Muscle of leg (tissue), 11 donors: ENCODE results near the gene TMEM185B. TPM values are rescaled to one million over a fixed set of nuclear protein-coding genes. Genes with fewer than 3 reads are reported as not detected.
A peak's percentile ranks its signal among the peaks of the same experiment; 100 is the strongest.
"Not testable (repeated sequence)": the region's sequence is repeated elsewhere in the genome, so short reads cannot be mapped to it uniquely, and the experiment has no call there.

ENCODE experiments used
- DNase-seq: peaks from one replicate; pipeline ENCODE4 v3.0.0; 2013
- H3K27ac ChIP-seq: one replicate; pipeline ENCODE4 v1.5.1; 2013; ENCODE audit warnings: mild to moderate bottlenecking, low read length, control low read depth
- H3K27me3 ChIP-seq: one replicate; pipeline ENCODE4 v1.6.1; 2013; ENCODE audit warnings: low read length; ENCODE audit not compliant: control insufficient read depth, insufficient read depth
- H3K36me3 ChIP-seq: one replicate; pipeline ENCODE4 v1.6.1; 2013; ENCODE audit warnings: low read length; ENCODE audit not compliant: control insufficient read depth, insufficient read depth
- H3K4me1 ChIP-seq: one replicate; pipeline ENCODE4 v1.6.1; 2013; ENCODE audit warnings: low read length; ENCODE audit not compliant: control insufficient read depth, insufficient read depth
- H3K4me3 ChIP-seq: one replicate; pipeline ENCODE4 v1.5.1; 2013; ENCODE audit warnings: low read length, control low read depth
- H3K9me3 ChIP-seq: replicated peaks from 2 replicates; pipeline ENCODE4 v1.6.1; 2013; ENCODE audit warnings: low read depth, low read length; ENCODE audit not compliant: control insufficient read depth
- WGBS: methylation state at CpG from one replicate; pipeline ENCODE4 v1.1.5; 2013; ENCODE audit warnings: missing lambda C conversion rate; ENCODE audit not compliant: insufficient coverage; 5-methylcytosine and 5-hydroxymethylcytosine counted together
- polyA plus RNA-seq, 8 donors: library from polyadenylated mRNA; unstranded; fragments of 120-200 nt; gene quantifications; one replicate each; pipeline versions ENCODE4 v1.2.1 to v1.2.3, GENCODE V29; 2013; ENCODE audit warnings: inconsistent platforms in 1 of 8, low replicate concordance in 1 of 8; ENCODE audit not compliant: insufficient read length in 8 of 8, insufficient read depth in 1 of 8
- total RNA-seq: library from RNA; stranded (reverse); fragments of 120-200 nt; gene quantifications from one replicate; pipeline ENCODE4 v1.2.4, GENCODE V29; 2013

The TMEM185B gene
- total and polyA plus RNA-seq, 9 donors, result 8.9 to 17.3 (median 14.9) TPM

DNA sequence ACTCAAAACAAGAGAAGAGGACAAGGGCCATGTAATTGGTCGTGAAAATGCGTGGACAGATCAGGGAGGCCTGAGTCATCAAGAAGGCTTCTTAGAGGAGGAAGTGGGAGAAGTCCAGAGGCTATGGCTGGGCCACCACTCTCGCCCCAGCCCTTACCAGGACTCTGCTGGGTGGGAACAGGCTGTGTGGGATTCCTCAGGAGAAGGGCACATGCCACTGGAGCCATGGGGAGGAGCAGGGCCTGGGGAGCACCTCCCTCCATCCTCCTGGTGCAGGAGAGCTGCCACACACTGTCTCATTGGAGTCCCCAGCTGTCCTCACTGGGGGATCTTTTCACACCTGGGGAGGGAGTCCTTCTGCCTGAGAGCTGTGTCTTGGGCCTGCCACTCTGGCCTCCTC is 20.0 kb upstream of the TMEM185B start:
- no peaks in the 10 kb centered on the region for H3K36me3 ChIP-seq
- no peak for DNase-seq
- WGBS, result 100% methylated on average over 1 of the region's 3 CpGs
- H3K9me3 ChIP-seq, result no peaks in the 10 kb centered on the region
- peaks cover 5% of the 10 kb centered on the region for H3K27me3 ChIP-seq
- no peak overlapping the region for H3K4me3 ChIP-seq
- peaks cover 30% of the 10 kb centered on the region for H3K4me1 ChIP-seq
- H3K27ac ChIP-seq, result no peak overlapping the region

- no peaks in the 10 kb centered on the region for H3K9me3 ChIP-seq
- peak; percentile 46 for DNase-seq
- H3K4me1 ChIP-seq, result peaks cover 30% of the 10 kb centered on the region
- H3K27me3 ChIP-seq, result no peaks in the 10 kb centered on the region
- no peaks in the 10 kb centered on the region for H3K36me3 ChIP-seq
- H3K4me3 ChIP-seq, result no peak overlapping the region
- 70% methylated on average over 3 of the region's 6 CpGs for WGBS
- H3K27ac ChIP-seq, result no peak overlapping the region
Measured at GRCh38 chr2:120241684-120242083, 18.5 kb upstream of the TMEM185B start.

DNA sequence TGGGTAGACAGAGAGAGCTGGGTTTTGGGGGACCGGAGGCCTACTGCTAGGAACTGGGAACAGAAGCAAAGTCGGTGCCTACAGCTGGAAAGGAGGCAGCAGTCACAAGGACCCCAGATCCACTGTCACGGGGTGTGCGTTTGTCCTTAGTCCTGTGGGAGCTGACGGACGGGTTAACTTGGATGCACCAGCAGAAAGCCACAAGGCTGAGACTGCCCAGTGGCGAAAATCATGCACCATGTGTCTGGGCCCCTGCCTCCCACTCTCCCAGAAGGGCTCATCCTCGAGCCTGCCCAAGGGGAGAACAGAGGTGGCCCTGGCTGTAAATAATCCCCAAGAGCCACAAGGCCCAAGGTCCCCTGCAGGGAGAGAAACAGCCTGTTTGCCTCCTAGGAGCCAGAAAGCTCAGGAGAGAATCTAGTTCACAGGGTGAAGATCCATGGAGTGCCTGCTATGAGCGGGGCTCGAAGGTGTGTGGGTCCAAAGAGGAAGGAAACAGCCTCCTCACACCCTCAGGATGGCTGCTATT is 17.8 kb upstream of the TMEM185B start:
- Histone ChIP-seq H3K4me1 (peaks cover 32% of the 10 kb centered on the region), H3K27me3 (no peaks in the 10 kb centered on the region), H3K4me3 (no peak overlapping the region), H3K36me3 (no peaks in the 10 kb centered on the region), H3K27ac (no peak overlapping the region), H3K9me3 (no peaks in the 10 kb centered on the region)
- 86% methylated on average over 8 of the region's 10 CpGs for WGBS
- DNase-seq, result no peak

DNA sequence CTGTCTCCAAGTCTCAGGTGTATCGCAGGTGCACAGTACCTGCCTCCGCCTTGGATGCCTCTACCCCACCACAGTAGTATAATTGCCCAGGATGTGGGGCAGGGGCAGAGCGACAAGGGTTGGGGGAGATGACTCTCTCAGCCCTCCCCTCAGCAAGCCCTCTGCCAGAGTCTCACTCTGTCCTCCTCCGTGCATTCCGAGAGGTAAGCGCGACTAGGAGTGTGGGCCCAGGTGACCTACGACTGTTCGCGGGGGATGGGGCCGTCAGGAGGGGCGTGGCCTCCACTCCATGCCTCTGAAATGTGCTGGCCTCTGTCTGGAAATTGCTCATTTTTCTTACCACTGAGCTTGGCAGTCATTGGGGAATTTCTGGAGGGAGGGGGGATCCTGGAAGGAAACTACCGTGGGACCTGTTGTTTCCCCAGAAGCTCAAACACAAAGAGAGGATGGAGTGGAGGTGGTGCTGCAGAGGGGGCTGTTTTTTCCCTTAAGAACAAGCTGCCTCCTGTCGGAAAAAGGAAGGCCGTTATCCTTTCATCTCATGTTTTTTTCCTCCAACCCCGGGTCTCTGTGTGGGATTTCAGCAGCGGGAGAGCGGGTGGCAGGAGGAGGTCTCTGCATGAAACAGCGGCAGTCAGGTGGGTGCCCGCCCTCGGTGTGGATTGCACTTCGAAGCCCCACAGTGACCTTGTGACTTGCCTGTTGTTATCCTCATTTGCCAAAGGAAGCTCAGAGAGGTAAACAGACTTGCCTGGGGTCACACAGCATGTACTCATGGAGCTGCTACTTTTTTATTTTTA is 16.5 kb upstream of the TMEM185B start:
- H3K4me3 ChIP-seq, result no peak overlapping the region

GRCh38 chr2:120238728-120239487 is 15.7 kb upstream of the TMEM185B start:
- H3K27me3 ChIP-seq, result no peaks in the 10 kb centered on the region
- H3K9me3 ChIP-seq, result no peaks in the 10 kb centered on the region
- WGBS, result 80% methylated on average over 16 of the region's 22 CpGs
- H3K36me3 ChIP-seq, result no peaks in the 10 kb centered on the region
- H3K4me3 ChIP-seq, result no peak overlapping the region
- H3K27ac ChIP-seq, result peak overlapping the region; percentile 57
- H3K4me1 ChIP-seq, result peaks cover 19% of the 10 kb centered on the region
- DNase-seq, result no peak

More for the DNA sequence above, 16.5 kb upstream of the TMEM185B start:
- H3K27ac ChIP-seq, result peak overlapping the region; percentile 57
- H3K4me1 ChIP-seq, result peaks cover 19% of the 10 kb centered on the region
- 31% methylated on average over 16 of the region's 22 CpGs for WGBS
- H3K27me3 ChIP-seq, result no peaks in the 10 kb centered on the region
- DNase-seq, result peak; percentile 89
- H3K36me3 ChIP-seq, result no peaks in the 10 kb centered on the region
- no peaks in the 10 kb centered on the region for H3K9me3 ChIP-seq

- DNase-seq, result no peak
- peaks cover 23% of the 10 kb centered on the region for H3K4me1 ChIP-seq
- no peaks in the 10 kb centered on the region for H3K9me3 ChIP-seq
- no peak overlapping the region for H3K4me3 ChIP-seq
- no peaks in the 10 kb centered on the region for H3K36me3 ChIP-seq
- H3K27ac ChIP-seq, result no peak overlapping the region
- no peaks in the 10 kb centered on the region for H3K27me3 ChIP-seq
- WGBS, result 83% methylated on average over 8 of the region's 10 CpGs
Measured at GRCh38 chr2:120237491-120237902, 14.3 kb upstream of the TMEM185B start.

DNA sequence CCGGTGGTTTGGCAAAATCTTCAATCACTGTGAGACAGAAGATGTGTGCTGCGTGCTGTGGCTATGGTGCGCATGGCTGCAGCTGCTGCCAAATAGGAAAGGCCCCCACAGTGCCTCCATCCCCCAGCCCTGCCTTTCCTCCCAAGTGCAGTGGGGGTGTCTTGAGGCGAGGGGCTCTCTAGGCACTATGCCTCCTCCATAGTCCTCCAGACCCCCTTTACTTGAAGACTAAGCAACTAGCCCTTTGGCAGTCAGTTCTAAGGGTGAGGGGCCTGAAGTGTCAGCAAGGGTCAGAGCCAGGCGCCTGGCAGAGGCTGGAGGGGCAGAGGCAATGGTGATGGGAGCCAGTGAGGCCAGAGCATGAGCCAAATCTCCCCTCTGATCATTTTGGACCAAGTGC is 13.6 kb upstream of the TMEM185B start:
- DNase-seq, result no peak
- no peaks in the 10 kb centered on the region for H3K36me3 ChIP-seq
- 31% methylated on average over 2 of the region's 5 CpGs for WGBS
- H3K9me3 ChIP-seq, result no peaks in the 10 kb centered on the region
- no peaks in the 10 kb centered on the region for H3K27me3 ChIP-seq
- H3K27ac ChIP-seq, result no peak overlapping the region
- H3K4me1 ChIP-seq, result peaks cover 29% of the 10 kb centered on the region
- H3K4me3 ChIP-seq, result no peak overlapping the region

DNA sequence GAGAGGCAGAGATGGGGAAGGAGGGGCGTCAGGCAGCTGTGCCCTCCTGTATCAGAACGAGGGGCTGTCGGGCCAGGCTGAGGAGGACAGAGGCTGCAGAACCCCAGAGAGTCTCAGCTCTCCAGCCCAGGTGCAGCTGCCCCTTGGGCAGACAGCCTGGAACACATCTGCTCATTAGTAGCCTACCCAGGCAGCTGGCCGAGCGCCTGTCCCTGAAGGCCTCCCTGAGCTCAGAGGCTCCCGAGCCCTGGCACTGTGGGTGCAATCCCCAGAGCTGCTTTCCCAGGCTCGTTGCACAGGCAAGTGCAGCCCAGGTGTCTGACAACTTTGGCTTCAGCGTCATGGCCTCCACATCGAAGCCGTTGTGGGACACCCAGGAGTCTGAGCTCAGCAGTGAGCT is 13.1 kb upstream of the TMEM185B start:
- peak; percentile 40 for DNase-seq
- WGBS, result 34% methylated on average over 10 of the region's 10 CpGs
- H3K27me3 ChIP-seq, result no peaks in the 10 kb centered on the region
- H3K4me3 ChIP-seq, result no peak overlapping the region
- H3K36me3 ChIP-seq, result no peaks in the 10 kb centered on the region
- H3K4me1 ChIP-seq, result peaks cover 29% of the 10 kb centered on the region
- no peaks in the 10 kb centered on the region for H3K9me3 ChIP-seq
- no peak overlapping the region for H3K27ac ChIP-seq

DNA sequence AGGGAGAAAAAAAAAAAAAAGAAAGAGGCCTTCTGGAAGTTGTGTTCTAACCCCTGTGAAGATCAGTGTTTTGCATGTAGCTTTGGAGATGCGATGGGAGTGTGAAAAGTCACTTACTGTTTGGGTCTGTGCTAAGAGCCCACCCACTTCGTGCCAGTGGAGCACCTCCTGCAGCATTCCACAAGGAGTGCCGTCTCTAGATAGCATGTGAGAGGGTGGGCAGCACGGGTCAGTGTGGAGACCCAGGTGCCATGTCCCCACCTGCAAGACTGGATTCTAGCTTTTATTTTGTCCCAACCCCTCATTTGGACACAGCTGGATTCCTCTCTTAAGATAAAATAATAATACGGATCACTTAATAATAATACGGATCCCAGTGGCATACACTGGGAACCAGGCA is 12.5 kb upstream of the TMEM185B start:
- H3K9me3 ChIP-seq, result no peaks in the 10 kb centered on the region
- no peak for DNase-seq
- WGBS, result 100% methylated on average over 2 of the region's 6 CpGs
- H3K27me3 ChIP-seq, result peaks cover 2% of the 10 kb centered on the region
- no peak overlapping the region for H3K4me3 ChIP-seq
- no peak overlapping the region for H3K27ac ChIP-seq
- no peaks in the 10 kb centered on the region for H3K36me3 ChIP-seq
- peaks cover 26% of the 10 kb centered on the region for H3K4me1 ChIP-seq

GRCh38 chr2:120235158-120235557 is 12.0 kb upstream of the TMEM185B start:
- not testable (repeated sequence) for H3K36me3 ChIP-seq, H3K27me3 ChIP-seq, H3K9me3 ChIP-seq, H3K4me3 ChIP-seq, H3K27ac ChIP-seq, DNase-seq
- WGBS, result no CpG with 5 or more reads among the region's 2 CpGs
- H3K4me1 ChIP-seq, result peaks cover 26% of the 10 kb centered on the region
